CD4-positive, CD25-positive, alpha-beta regulatory T cell (primary cell): ENCODE measurements around the gene GLCE. TPM values are rescaled to one million over a fixed set of nuclear protein-coding genes. Genes with fewer than 3 reads are reported as not detected.
"Not testable (repeated sequence)": the region's sequence is repeated elsewhere in the genome, so short reads cannot be mapped to it uniquely, and the experiment has no call there.

Source experiments
- ATAC-seq, 2 donors: fragments of 150-1000 bp; cut with Tn5 transposase; one replicate each; pipeline ENCODE4 v1.10.0; 2021; ENCODE audit warnings: low read depth in 2 of 2, moderate number of reproducible peaks in 2 of 2, moderate library complexity in 1 of 2
- DNase-seq, 3 donors: peaks; one replicate each; pipeline versions ENCODE4 v3.0.0 to v3.0.0-alpha.2; 2012 to 2022; ENCODE audit warnings: mixed read lengths in 1 of 3
- H3K27ac ChIP-seq: one replicate; pipeline ENCODE4 v1.7.0; 2013; ENCODE audit warnings: mild to moderate bottlenecking, low read length; ENCODE audit not compliant: insufficient read depth, poor library complexity, severe bottlenecking
- H3K27me3 ChIP-seq: one replicate; pipeline ENCODE4 v1.7.0; 2013; ENCODE audit warnings: low read length; ENCODE audit not compliant: control insufficient read depth, insufficient read depth
- H3K36me3 ChIP-seq: one replicate; pipeline ENCODE4 v1.7.0; 2013; ENCODE audit warnings: mild to moderate bottlenecking, low read length, moderate library complexity; ENCODE audit not compliant: control insufficient read depth, insufficient read depth
- H3K4me1 ChIP-seq: 2 replicates; pipeline ENCODE4 v1.7.0; 2013; ENCODE audit warnings: mild to moderate bottlenecking, low read length; ENCODE audit not compliant: insufficient read depth, control insufficient read depth, poor library complexity, severe bottlenecking
- H3K4me3 ChIP-seq: one replicate; pipeline ENCODE4 v1.7.0; 2013; ENCODE audit warnings: low read depth, mild to moderate bottlenecking, low read length, moderate library complexity
- H3K9me3 ChIP-seq, 2 experiments: 1 replicate in 1 of 2; 2 replicates in 1 of 2; pipeline ENCODE4 v1.7.0; 2013; ENCODE audit warnings: low read length in 2 of 2, mild to moderate bottlenecking in 1 of 2, moderate library complexity in 1 of 2; ENCODE audit not compliant: control insufficient read depth in 2 of 2
- H3K27ac Mint-ChIP-seq, 3 donors: one replicate each; pipeline ENCODE4 v1.8.0; 2020 to 2022; ENCODE audit warnings: mild to moderate bottlenecking in 3 of 3, mixed read lengths in 3 of 3, moderate library complexity in 2 of 3
- H3K27me3 Mint-ChIP-seq: one replicate; pipeline ENCODE4 v1.8.0; 2022; ENCODE audit warnings: mild to moderate bottlenecking, mixed read lengths
- H3K36me3 Mint-ChIP-seq: one replicate; pipeline ENCODE4 v1.8.0; 2020; ENCODE audit warnings: mixed read lengths
- H3K4me1 Mint-ChIP-seq, 4 donors: one replicate each; pipeline ENCODE4 v1.8.0; 2020 to 2022; ENCODE audit warnings: mixed read lengths in 4 of 4, mild to moderate bottlenecking in 1 of 4
- H3K4me3 Mint-ChIP-seq, 4 donors: one replicate each; pipeline ENCODE4 v1.8.0; 2020 to 2022; ENCODE audit warnings: mild to moderate bottlenecking in 4 of 4, mixed read lengths in 4 of 4, moderate library complexity in 3 of 4
- H3K9me3 Mint-ChIP-seq, 7 donors: one replicate each; pipeline ENCODE4 v1.8.0; 2020 to 2022; ENCODE audit warnings: mixed read lengths in 7 of 7, mild to moderate bottlenecking in 3 of 7, moderate library complexity in 2 of 7
- polyA plus RNA-seq, 4 donors: library from polyadenylated mRNA; unstranded; fragments of 300-500 nt; fragmentation: Illumina TruSeq; gene quantifications; one replicate each; pipeline ENCODE4 v1.2.3, GENCODE V29; 2021
- total RNA-seq: library from RNA; stranded (reverse); gene quantifications from one replicate; pipeline ENCODE4 v1.2.3, GENCODE V29; 2022

GLCE gene
- total and polyA plus RNA-seq, 5 donors from 2014 or later, result 12.7 to 23.4 (median 17.3) TPM

DNA sequence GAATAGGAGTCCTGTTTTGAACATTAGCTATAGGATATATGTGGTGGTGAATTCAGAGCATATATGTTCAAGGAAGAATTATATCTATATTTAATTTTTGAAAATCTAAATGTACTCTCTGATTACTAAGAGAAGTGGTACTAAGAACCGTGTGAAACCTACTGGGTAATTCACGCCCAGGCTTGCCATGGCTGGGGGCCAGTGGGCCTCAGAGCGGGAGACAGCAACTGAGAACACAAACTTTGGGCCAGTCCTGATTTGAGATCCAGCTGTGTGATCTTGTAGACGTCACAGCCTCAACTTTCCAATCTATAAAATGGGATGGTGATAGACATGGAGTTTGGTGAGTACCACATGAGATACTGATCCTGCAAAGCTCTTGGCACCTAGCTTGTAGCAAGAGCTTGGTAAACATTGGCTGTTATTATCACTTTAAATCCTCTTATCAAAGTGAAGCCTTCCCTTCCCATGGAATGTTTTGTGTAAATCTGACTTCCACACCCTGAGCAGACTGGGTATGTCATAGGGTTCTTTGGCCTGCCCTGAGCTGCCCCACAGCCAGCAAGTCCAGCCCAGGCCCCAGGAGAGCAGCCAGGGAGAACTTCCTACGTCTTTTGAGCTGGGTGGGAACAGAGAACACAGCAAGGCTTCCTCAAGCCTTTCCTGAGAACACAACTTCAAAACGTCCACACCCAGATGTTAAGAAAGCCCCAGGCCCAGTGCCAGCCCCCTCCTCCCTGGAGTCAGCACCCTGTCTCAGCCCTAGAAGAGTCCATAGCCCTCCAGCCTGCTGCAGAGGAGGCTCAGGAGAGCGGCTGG lies 130.1 kb downstream of the GLCE start:
- H3K36me3 ChIP-seq, result no peaks in the 10 kb centered on the region
- H3K27me3 ChIP-seq, result no peaks in the 10 kb centered on the region
- DNase-seq (no peak), ATAC-seq (no peak)
- H3K36me3 Mint-ChIP-seq, result no peaks in the 10 kb centered on the region
- no peak overlapping the region for H3K4me3 Mint-ChIP-seq
- H3K4me1 Mint-ChIP-seq, result no peaks in the 10 kb centered on the region
- H3K4me1 ChIP-seq, result no peaks in the 10 kb centered on the region
- peaks cover 24% of the 10 kb centered on the region for H3K27me3 Mint-ChIP-seq
- H3K9me3 ChIP-seq, result no peaks in the 10 kb centered on the region
- no peak overlapping the region for H3K27ac ChIP-seq
- H3K27ac Mint-ChIP-seq, result no peak overlapping the region
- no peaks in the 10 kb centered on the region for H3K9me3 Mint-ChIP-seq
- no peak overlapping the region for H3K4me3 ChIP-seq

DNA sequence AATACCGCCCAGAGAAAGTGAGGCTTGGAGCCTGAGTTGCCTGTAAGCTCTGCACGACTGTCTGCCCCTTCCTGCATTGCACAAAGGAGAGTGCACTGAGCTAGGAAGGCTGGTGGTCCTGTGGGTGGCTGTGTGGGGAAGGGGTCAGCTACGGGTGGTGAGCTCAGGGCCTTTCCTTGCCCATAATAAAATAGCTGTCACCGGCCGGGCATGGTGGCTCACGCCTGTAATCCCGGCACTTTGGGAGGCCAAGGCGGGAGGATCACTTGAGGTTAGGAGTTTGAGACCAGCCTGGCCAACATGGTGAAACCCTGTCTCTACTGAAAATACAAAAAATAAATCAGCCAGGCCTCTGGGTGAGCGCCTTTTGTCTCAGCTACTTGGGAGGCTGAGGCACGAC lies 131.2 kb downstream of the GLCE start:
- H3K4me3 Mint-ChIP-seq, ATAC-seq, H3K27ac Mint-ChIP-seq, H3K27me3 ChIP-seq, H3K4me1 Mint-ChIP-seq, H3K9me3 Mint-ChIP-seq, H3K4me3 ChIP-seq, H3K36me3 ChIP-seq, H3K36me3 Mint-ChIP-seq, H3K4me1 ChIP-seq, H3K9me3 ChIP-seq, H3K27ac ChIP-seq, DNase-seq: not testable (repeated sequence)
- H3K27me3 Mint-ChIP-seq, result peaks cover 24% of the 10 kb centered on the region

DNA sequence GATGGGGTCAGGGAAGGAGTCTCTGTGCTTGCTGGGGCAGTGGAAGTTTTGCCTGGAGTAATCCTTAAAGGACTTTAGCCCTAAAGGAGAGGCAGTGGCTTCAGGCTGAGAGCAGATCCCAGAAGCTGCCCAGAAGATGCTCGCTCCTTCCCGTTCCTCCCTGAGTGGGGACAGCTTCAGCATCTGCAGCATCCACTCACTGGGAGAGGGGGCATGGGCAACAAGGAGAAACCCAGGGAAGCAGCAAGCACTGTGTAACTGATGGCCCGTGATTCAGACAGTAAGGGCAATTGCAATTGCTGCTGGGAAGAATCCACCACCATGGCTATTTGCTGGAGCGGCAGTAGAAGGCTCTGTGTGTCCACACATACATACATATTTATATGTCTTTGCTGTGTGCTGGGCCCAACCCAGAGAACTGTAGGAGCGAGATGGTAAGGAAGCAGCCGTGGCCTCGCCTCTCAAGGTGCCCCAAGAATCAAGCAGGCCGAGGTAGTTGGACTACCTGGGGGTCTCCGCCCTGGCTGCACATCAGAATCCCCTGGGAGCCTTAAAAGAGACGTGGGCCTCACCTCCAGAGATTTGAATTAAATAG lies 132.5 kb downstream of the GLCE start:
- H3K4me1 ChIP-seq, result no peaks in the 10 kb centered on the region
- Mint-ChIP-seq H3K4me1 (no peaks in the 10 kb centered on the region), H3K4me3 (no peak overlapping the region), H3K9me3 (no peaks in the 10 kb centered on the region), H3K27me3 (peaks cover 28% of the 10 kb centered on the region), H3K27ac (no peak overlapping the region), H3K36me3 (no peaks in the 10 kb centered on the region)
- H3K36me3 ChIP-seq, result no peaks in the 10 kb centered on the region
- no peak overlapping the region for H3K4me3 ChIP-seq
- DNase-seq (no peak), ATAC-seq (no peak)
- H3K27ac ChIP-seq, result no peak overlapping the region
- H3K27me3 ChIP-seq, result peaks cover 6% of the 10 kb centered on the region
- H3K9me3 ChIP-seq, result no peaks in the 10 kb centered on the region

DNA sequence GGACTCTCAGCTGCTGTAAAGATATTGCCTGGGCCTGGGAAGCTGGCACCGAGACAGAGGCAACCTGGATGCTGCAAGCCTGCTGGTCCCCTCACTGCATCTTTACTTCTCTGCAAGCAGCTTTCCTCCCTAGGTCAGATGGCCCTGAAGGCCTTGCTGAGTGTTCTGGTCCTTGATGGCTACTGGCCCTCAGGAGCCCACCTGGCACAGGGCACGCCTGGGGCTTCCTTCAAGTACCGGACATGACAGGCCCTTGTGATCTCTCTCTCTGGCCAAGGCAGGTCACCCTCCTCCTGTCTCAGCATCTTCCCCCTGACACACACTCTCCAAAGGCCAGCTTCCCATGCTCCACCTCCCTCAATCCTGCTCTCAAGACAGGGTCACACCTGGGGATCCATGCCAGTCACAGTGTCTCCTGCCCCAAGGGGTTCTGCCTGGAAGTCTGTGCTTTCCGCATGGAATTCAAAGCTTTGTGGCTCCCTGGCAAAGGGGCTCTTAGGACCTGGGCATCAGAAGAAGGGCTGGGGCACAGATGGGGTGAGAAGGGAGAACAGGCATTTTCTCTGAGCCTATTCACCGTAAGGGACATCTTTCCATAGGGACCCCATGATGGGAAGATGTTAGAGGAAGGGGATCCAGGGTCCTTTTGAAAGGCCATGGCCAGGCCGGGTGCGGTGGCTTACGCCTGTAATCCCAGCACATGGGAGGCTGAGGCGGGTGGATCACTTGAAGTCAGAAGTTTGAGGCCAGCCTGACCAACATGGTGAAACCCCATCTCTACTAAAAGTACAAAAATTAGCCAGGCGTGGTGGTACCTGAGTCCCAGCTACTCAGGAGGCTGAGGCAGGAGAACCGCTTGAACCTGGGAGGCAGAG lies 133.5 kb downstream of the GLCE start:
- Histone ChIP-seq H3K27ac (no peak overlapping the region), H3K9me3 (no peaks in the 10 kb centered on the region), H3K4me3 (no peak overlapping the region), H3K36me3 (no peaks in the 10 kb centered on the region), H3K27me3 (peaks cover 6% of the 10 kb centered on the region), H3K4me1 (no peaks in the 10 kb centered on the region)
- ATAC-seq, result no peak
- H3K36me3 Mint-ChIP-seq, result no peaks in the 10 kb centered on the region
- H3K4me1 Mint-ChIP-seq, result peaks cover 0 to 2% (median 0%) of the 10 kb centered on the region in 4 donors
- H3K27me3 Mint-ChIP-seq, result peaks cover 29% of the 10 kb centered on the region
- no peak overlapping the region for H3K27ac Mint-ChIP-seq
- H3K4me3 Mint-ChIP-seq, result no peak overlapping the region
- no peak for DNase-seq
- no peaks in the 10 kb centered on the region for H3K9me3 Mint-ChIP-seq

DNA sequence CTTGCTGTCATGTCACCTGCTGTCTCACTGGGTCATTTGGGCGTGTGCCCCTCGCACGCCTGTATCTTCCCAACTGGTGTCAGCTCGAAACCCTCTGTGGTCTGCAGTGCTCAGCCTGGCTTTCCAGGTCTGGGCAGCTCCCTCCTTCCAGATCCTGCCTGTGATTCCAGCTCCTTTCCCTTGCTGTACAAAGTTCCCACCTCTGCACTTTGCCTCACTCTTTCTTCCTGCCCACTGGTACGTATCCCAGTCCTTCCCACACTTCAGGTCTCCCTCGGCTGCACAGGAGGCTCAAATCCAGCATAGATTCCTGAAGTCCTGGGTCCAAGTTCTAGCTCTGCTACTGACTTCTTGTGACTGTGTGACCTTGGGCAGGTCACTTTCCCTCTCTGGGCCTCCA lies 136.2 kb downstream of the GLCE start:
- no peaks in the 10 kb centered on the region for H3K36me3 Mint-ChIP-seq
- peaks cover 0 to 10% (median 0%) of the 10 kb centered on the region in 4 donors for H3K4me1 Mint-ChIP-seq
- Histone ChIP-seq H3K27me3 (peaks cover 16% of the 10 kb centered on the region), H3K27ac (no peak overlapping the region), H3K36me3 (no peaks in the 10 kb centered on the region), H3K9me3 (no peaks in the 10 kb centered on the region), H3K4me3 (no peak overlapping the region), H3K4me1 (peaks cover 5% of the 10 kb centered on the region)
- no peak overlapping the region for H3K27ac Mint-ChIP-seq
- no peak for DNase-seq
- H3K9me3 Mint-ChIP-seq, result no peaks in the 10 kb centered on the region
- peaks cover 34% of the 10 kb centered on the region for H3K27me3 Mint-ChIP-seq
- no peak overlapping the region for H3K4me3 Mint-ChIP-seq
- ATAC-seq, result no peak

DNA sequence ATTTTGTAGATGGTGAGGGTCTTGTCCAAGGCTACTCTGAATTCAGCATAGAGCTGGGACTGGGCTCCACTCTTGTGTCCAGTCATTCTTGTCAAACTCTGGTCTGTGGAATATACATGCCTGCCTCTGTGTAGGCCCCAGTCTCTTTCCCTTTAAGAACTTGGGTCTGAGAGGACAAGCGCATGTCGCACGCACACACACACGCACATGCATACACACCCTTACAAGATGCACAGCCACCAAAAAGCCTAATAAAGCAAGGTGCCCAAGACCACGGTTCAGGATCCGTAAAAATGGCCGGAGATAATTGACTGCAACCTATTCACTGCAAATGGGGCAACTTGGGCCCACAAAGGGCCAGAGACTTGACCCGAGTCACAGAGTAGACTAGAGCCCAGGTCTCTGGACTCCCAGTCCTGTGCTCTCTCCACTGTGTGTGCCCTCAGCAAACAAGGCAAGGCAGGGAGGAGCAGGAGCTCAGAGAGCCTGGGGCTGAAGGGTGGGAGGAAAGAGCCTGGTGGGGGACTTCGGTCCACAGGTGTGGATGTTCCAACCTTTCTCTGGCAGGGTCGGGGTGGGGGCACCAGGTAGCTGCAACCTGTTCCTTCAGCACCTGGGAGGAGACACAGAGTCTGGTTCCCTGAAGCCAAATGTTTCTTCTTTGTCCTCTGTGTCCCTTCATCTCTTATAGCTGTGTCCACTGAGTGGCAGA lies 137.4 kb downstream of the GLCE start:
- Mint-ChIP-seq H3K27ac (no peak overlapping the region), H3K4me3 (peak overlapping the region in 3 of 4 donors; percentile 23 to 50 (median 43)), H3K4me1 (peaks cover 0 to 12% (median 0%) of the 10 kb centered on the region in 4 donors), H3K36me3 (no peaks in the 10 kb centered on the region), H3K27me3 (peaks cover 46% of the 10 kb centered on the region), H3K9me3 (no peaks in the 10 kb centered on the region)
- ATAC-seq (no peak), DNase-seq (no peak)
- H3K9me3 ChIP-seq, result no peaks in the 10 kb centered on the region
- H3K4me3 ChIP-seq, result no peak overlapping the region
- H3K4me1 ChIP-seq, result peaks cover 5% of the 10 kb centered on the region
- H3K36me3 ChIP-seq, result no peaks in the 10 kb centered on the region
- peaks cover 16% of the 10 kb centered on the region for H3K27me3 ChIP-seq
- H3K27ac ChIP-seq, result no peak overlapping the region

DNA sequence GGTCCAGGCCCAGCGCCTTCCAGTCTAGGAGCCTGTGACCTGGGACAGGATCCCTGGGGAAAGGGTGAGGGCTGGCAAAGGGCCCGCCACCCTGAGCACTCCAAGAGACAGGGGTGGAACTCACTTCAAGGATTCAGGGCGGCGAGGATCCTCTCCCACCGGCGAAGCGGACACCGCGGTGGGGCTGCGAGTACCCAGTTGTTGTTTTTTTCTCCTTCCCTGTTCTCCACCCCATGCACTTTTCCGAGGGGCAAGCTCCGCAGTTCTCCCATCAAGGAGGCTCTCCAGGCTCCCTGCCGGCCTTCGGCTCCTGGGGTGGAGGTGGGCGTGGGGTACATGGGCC lies 137.9 kb downstream of the GLCE start:
- H3K27ac Mint-ChIP-seq, result no peak overlapping the region

More for the DNA sequence above, 137.9 kb downstream of the GLCE start:
- Mint-ChIP-seq H3K36me3 (no peaks in the 10 kb centered on the region), H3K4me3 (peak overlapping the region in 2 of 4 donors; percentile 43 to 50), H3K27me3 (peaks cover 47% of the 10 kb centered on the region), H3K9me3 (no peaks in the 10 kb centered on the region), H3K4me1 (peaks cover 0 to 12% (median 0%) of the 10 kb centered on the region in 4 donors)
- Histone ChIP-seq H3K27me3 (peaks cover 16% of the 10 kb centered on the region), H3K9me3 (no peaks in the 10 kb centered on the region), H3K4me3 (no peak overlapping the region), H3K4me1 (peaks cover 5% of the 10 kb centered on the region), H3K36me3 (no peaks in the 10 kb centered on the region), H3K27ac (no peak overlapping the region)
- DNase-seq (no peak), ATAC-seq (no peak)
